Stimulated activated CD4-positive, alpha-beta T cell treated with anti-CD3 and anti-CD28 coated beads, Interleukin-12 subunit alpha, Interleukin-12 subunit beta, amount 100 ng/mL, for 4 hours (primary cell): ENCODE results near the gene CAMK2D.

Experiments used
- DNase-seq: peaks from one replicate; pipeline ENCODE4 v3.0.0-alpha.2; 2020

Gene CAMK2D

GRCh38 chr4:113594231-113594556 lies 167.3 kb downstream of the CAMK2D start:
- no peak for DNase-seq

DNA sequence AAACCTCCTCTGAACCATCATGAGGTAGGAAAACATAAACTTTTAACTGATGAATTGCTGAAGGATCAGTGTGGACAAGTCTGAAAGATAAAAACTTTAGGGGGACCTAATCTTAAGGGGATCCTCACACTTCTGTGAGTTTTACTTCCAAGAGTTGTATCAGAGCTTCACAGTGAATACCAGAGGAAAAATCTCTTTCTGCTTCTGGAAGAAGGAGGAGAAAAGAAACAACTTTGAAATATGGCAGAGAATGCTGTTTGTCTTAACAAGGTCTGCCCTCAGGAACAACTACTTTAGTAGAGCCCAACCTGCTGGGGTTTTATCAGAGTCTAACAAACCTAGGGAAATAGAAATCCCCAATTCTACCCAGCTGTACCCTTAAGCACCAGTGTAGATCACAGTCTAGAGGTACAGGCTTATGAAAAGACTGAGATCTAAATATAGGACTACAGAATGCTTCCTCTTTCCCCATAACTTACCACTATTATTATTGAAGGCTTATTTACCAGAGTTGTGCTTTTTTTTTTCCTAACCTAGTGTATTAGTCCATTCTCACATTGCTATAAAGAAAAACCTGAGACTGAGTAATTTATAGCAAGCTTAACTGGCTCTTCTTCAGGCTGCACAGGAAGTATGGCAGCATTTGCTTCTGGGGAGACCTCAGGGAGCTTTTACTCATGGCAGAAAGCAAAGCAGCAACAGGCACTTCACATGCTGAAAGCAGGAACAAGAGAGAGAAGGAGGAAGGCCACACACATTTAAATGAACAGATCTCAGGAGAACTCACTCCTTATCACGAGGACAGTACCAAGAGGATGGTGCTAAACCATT lies 167.9 kb downstream of the CAMK2D start:
- DNase-seq, result no peak

DNA sequence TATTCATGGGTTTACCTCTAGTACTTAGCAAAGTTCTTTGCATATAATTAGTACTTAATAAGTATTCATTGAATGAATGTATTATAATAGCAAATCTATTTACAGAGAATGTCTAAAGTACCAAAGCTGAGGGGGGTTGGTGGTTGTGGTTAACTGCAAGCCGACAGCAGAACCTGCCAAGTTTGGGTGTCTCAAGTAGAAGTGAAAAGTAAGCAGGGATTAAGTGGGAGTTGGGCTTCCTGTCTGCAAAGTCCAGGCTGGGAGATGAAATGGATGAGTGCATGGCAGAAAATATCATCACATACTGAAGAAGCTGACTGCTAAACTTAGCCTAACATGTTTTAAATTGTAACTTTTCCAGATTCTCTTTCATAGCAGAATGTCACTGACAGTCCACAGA lies 169.6 kb downstream of the CAMK2D start:
- DNase-seq, result no peak

DNA sequence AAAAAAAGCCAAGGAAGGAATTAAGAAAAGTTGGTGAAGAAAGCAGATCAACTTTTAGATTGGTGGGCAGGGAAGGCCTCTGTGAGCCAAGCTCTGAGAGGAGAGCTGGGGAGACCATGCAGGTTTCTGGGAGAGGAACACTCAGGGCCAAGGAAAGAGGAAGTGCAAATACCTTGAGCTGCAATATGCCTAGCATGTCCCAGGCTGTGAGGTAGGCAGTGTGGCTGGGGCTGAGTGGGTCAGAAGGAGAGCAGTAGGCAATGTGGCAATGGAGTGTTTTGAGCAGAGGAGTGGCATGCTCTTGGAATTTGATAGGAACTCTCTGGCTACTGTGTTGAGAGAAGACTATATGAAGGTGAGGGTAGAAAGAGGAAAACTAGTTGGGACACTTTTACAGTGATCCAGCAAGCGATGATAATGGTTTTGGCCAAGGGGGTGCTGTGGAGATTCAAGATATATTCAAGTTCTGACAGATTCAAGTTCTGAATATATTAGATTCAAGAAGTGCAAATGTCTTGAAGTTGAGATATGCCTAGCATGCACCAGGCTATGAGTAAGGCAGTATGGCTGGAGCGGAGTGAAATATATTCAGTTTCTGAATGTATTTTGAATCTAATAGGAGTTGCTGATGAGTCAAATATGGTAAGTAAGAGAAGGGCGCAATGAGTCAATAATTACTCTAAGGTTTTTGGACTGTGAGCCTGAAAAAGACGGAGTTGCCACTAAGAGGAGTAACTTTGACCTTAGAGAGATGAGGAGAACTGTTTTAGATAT lies 172.5 kb downstream of the CAMK2D start:
- DNase-seq, result no peak

DNA sequence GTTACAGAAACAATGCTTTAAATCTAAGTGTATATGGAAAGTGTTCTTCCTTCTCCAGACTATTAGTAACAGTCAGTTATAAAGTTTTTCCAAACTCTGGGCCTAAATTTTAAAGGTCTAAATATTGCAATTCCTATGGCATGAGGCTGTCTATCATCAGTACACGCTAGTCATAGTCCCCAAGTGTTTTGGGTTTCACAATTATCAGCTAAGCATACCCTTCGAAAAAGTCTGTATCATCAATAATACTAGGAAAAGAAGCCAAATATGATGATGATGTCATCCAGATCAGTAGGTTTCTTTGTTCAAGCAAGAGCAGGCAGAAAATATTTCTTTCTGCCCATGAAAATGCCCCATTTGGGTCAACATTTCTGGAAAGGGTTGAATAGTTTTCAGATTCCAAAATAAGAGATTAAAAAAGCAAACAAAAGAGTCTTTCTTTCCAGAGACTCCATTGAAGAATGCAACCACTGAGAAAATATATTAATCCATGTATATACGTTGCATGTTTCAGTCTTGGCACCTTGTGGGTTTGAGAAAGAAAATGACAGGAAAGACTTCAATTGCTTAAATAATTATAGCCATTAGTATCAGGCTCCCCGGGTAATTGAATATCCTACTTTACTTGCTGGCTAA lies 173.8 kb downstream of the CAMK2D start:
- no peak for DNase-seq

- DNase-seq, result no peak
Measured at GRCh38 chr4:113587156-113587555, 174.4 kb downstream of the CAMK2D start.

- no peak for DNase-seq
Measured at GRCh38 chr4:113586072-113586471, 175.5 kb downstream of the CAMK2D start.

- DNase-seq, result no peak
Measured at GRCh38 chr4:113584407-113585150, 177.0 kb downstream of the CAMK2D start.

DNA sequence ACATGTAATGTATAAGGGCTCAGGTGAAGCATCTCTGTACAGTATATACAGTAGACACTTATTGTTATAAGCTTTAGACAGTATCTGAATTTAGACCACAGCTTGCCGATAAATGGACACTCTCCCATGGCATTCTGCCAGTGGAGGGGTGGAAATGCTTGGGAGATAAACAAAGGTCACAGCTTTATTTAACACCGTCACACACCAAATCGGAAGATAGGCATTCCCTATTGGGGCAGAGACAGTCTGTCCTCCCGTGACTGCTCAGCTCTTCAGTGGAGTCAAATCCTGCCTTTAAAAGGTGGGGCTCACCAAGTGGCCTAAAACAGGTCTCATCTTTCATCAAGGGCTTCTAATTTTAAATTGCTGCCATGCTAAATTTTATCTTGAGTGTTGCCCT lies 178.8 kb downstream of the CAMK2D start:
- no peak for DNase-seq

GRCh38 chr4:113579360-113579759 lies 182.2 kb downstream of the CAMK2D start:
- DNase-seq, result no peak

DNA sequence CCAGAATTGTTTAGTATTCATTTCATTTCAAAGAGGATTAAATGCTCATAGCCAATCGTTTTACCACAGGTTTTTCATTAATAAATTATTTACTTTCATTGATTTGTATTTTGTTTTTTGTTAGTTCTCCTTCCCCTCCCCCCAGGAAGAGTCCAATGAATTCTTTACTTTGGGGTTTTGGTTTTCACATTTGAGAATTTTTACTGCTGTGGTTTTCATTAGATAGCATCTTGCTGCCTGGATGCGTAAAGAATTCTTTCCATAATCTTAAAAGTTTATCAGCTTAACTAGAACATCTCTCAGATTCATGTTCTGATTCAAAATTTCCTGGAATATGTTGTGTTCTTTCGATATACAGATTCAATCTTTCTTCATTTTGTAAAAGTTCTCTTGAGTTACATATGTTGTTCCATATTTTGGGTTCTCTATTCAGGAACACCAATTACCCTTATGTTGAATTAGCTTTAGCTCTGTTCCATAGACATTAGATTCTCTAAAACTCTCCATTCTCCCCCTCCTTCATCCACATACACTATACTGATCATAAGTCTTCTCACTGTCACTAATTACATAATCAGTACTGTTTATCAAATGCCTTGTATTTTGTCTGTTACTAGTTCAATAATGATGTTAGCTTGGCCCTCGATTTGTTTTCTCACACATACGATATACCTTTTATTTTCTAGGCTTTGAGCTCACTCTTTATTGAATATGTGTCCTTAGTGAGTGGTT lies 184.4 kb downstream of the CAMK2D start:
- no peak for DNase-seq

GRCh38 chr4:113575401-113575800 lies 186.1 kb downstream of the CAMK2D start:
- DNase-seq, result no peak

DNA sequence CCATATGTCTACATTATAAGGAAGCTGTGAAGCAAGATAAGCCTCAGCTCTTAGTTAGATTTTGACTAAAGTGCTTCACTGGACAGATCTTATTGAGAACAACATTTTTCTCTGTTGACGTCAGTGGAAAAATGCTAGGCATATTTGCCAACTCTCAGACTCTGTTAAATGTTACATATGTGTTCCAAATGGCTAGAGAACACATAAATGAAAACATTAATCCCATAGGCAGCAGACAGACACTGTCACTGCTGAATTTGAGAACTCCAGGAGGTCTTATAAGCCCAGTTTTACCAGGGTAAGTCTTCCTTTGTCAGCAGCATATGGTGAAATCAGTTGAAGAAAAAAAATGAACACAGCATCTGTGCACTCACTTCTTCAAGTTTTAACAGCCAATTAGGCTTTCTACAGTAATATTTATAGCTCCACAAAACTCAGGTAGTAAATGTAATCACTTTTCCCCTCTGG lies 186.9 kb downstream of the CAMK2D start:
- no peak for DNase-seq

DNA sequence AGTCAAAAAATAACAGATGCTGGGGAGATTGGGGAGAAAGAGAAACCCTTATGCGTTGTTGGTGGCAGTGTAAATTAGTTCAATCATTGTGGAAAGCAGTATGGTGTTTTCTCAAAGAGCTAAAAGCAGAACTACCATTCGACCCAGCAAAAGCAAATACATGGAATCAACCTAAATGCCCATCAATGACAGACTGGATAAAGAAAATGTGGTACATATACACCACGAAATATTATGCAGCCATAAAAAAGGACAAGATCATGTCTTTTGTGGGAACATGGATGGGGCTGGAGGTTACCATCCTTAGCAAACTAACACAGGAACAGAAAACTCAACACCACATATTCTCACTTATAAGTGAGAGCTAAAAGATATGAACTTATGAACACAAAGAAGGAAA lies 188.9 kb downstream of the CAMK2D start:
- DNase-seq, result no peak

DNA sequence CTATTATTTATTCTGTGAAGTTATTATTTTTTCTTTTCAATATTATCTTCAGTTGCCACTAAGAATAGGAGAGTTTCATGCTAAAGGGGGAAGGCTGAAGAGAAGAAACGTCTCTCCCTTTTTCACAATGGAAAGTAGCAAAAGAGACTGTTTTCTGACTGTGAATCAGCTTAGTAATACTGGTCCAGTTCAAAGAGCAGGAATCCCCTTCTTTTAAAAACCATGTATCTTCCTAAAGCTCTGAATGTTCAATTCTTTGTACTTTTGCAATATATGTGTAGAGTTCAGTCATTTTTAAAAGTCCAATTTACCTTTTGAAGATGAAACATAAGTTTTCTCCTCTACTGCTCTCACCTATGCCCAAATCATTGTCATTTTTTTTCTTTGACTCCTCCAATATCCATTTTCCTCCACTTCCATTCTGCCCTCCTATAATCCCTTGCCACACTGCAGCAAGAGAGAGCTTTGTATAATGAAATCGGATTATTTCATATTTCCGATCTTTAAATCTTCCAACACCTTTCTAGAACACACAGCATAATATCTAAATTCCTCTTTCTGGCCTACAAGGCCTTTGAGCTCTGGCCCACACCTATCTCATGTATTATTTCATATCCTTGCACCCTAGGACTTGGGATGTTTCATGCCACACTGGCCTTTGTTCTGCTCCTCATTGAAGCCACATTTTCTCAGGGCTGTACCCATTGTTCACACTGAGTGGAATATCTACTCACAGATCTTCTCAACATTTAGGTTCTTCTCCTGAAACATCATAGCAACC lies 195.3 kb downstream of the CAMK2D start:
- no peak for DNase-seq

GRCh38 chr4:113565702-113566012 lies 195.9 kb downstream of the CAMK2D start:
- no peak for DNase-seq

- no peak for DNase-seq
Measured at GRCh38 chr4:113564493-113564892, 197.0 kb downstream of the CAMK2D start.

- no peak for DNase-seq
Measured at GRCh38 chr4:113563691-113564378, 197.7 kb downstream of the CAMK2D start.

DNA sequence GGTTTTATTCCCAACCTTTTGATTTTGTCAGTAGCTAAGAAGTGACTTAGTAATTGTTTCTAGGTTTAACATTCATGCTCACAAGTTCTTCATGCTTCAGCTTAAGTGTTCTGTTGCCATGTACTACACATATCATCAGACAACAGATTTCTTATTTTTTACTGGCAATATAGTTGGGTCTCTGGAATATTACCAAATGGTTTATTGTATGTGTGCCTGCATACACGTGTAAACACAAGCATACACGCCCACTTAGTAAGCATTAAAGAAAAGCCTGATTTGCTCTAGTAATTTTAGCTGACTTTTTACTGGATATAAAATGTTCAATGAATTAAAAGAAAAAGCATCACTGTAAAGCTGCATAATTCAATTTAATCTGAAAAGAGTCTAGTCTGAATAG lies 199.8 kb downstream of the CAMK2D start:
- DNase-seq, result no peak

- no peak for DNase-seq
Measured at GRCh38 chr4:113561092-113561491, 200.4 kb downstream of the CAMK2D start.

GRCh38 chr4:113560579-113560978 lies 201.0 kb downstream of the CAMK2D start:
- no peak for DNase-seq
